Measurements from ENCODE around the gene ATP11A. TPM values are rescaled to one million over a fixed set of nuclear protein-coding genes. Genes with fewer than 3 reads are reported as not detected.

The ATP11A gene
- total and polyA plus RNA-seq, 2 experiments from 2014 or later = 12.3 to 52.6 TPM

GRCh38 chr13:112732679-112733078 lies 42.8 kb downstream of the ATP11A start:
- no peak overlapping the region for H2AFZ ChIP-seq
- Mint-ChIP-seq H3K27me3 (ENCODE audit: insufficient read depth, low read depth, poor library complexity) (peaks cover 12% of the 10 kb centered on the region), H3K4me1 (peaks cover 89% of the 10 kb centered on the region), H3K9me3 (no peaks in the 10 kb centered on the region), H3K4me3 (no peak overlapping the region), H3K27ac (peak overlapping the region; percentile 87), H3K36me3 (ENCODE audit: low read depth) (peaks cover 7% of the 10 kb centered on the region; the same call in 1 of the 3 replicates)
- no peaks in the 10 kb centered on the region for H3K27me3 ChIP-seq (ENCODE audit: insufficient read depth)
- peaks cover 21% of the 10 kb centered on the region; the same call in 1 of the 2 replicates for H3F3A ChIP-seq (replicated peaks; ENCODE audit: low read depth)
- peak overlapping the region; percentile 49; the same call in 1 of the 2 replicates for H3K4me2 ChIP-seq
- peak overlapping the region; percentile 96 for H3K27ac ChIP-seq (ENCODE audit: low read depth)
- peaks cover 58% of the 10 kb centered on the region for H3K4me1 ChIP-seq (ENCODE audit: insufficient read depth)
- DNase-seq (ENCODE audit: low spot score) (no peak), ATAC-seq (no peak)
- no peaks in the 10 kb centered on the region for H4K20me1 ChIP-seq (replicated peaks; ENCODE audit: insufficient read depth)
- no peaks in the 10 kb centered on the region for H3K36me3 ChIP-seq (ENCODE audit: insufficient read depth)
- no peak overlapping the region for H3K4me3 ChIP-seq
- H3K79me2 ChIP-seq (replicated peaks; ENCODE audit: insufficient read depth) = peaks cover 81% of the 10 kb centered on the region
- no peaks in the 10 kb centered on the region for H3K9me2 ChIP-seq (ENCODE audit: insufficient read depth)
- TF ChIP-seq NANOG (IDR thresholded peaks at IDR 0.05; ENCODE audit: borderline replicate concordance) (no peak), ETS1 (IDR thresholded peaks at IDR 0.05) (no peak), CREB1 (CRISPR knock-in tag; IDR thresholded peaks at IDR 0.05; ENCODE audit: low read depth) (no peak), STAT1 (IDR thresholded peaks at IDR 0.05; ENCODE audit: unreplicated experiment) (no peak)

- no peak overlapping the region for H2AFZ ChIP-seq
- DNase-seq (ENCODE audit: low spot score) (peak; percentile 79), ATAC-seq (peak; percentile 59)
- Mint-ChIP-seq H3K9me3 (no peaks in the 10 kb centered on the region), H3K27ac (peak overlapping the region; percentile 87), H3K36me3 (ENCODE audit: low read depth) (peaks cover 7% of the 10 kb centered on the region; the same call in 1 of the 3 replicates), H3K4me3 (peak overlapping the region; percentile 42; the same call in 2 of the 3 replicates), H3K4me1 (peaks cover 89% of the 10 kb centered on the region), H3K27me3 (ENCODE audit: insufficient read depth, low read depth, poor library complexity) (peaks cover 15% of the 10 kb centered on the region)
- H3K27me3 ChIP-seq (ENCODE audit: insufficient read depth) = no peaks in the 10 kb centered on the region
- H3K79me2 ChIP-seq (replicated peaks; ENCODE audit: insufficient read depth) = peaks cover 81% of the 10 kb centered on the region
- H3K36me3 ChIP-seq (ENCODE audit: insufficient read depth) = no peaks in the 10 kb centered on the region
- peak; percentile 38; the same call in 1 of the 2 replicates for TF ChIP-seq POLR2AphosphoS5 (IDR thresholded peaks at IDR 0.05; ENCODE audit: low read depth)
- no peak for TF ChIP-seq CREB1 (CRISPR knock-in tag; IDR thresholded peaks at IDR 0.05; ENCODE audit: low read depth)
- TF ChIP-seq NANOG (IDR thresholded peaks at IDR 0.05; ENCODE audit: borderline replicate concordance) = peak; percentile 71; the same call in 1 of the 2 replicates
- no peak for TF ChIP-seq ZNF114 (CRISPR knock-in tag; IDR thresholded peaks at IDR 0.05)
- TF ChIP-seq JUNB (IDR thresholded peaks at IDR 0.05; ENCODE audit: unreplicated experiment) = no peak
- no peak for TF ChIP-seq CTCF (conservative IDR thresholded peaks at IDR 0.05; ENCODE audit: low read depth in 2 of 2)
- no peak for TF ChIP-seq EZH2 (IDR thresholded peaks at IDR 0.05; ENCODE audit: low read depth, unreplicated experiment)
- no peak for TF ChIP-seq EZH2phosphoT487 (IDR thresholded peaks at IDR 0.05; ENCODE audit: unreplicated experiment)
- no peak for TF ChIP-seq ETS1 (IDR thresholded peaks at IDR 0.05)
- no peak for TF ChIP-seq ZNF331 (CRISPR knock-in tag; IDR thresholded peaks at IDR 0.05; ENCODE audit: low read depth)
- H4K20me1 ChIP-seq (replicated peaks; ENCODE audit: insufficient read depth) = no peaks in the 10 kb centered on the region
- H3K4me1 ChIP-seq (ENCODE audit: insufficient read depth) = peaks cover 57% of the 10 kb centered on the region
- no peaks in the 10 kb centered on the region for H3K9me2 ChIP-seq (ENCODE audit: insufficient read depth)
- peaks cover 20% of the 10 kb centered on the region; the same call in 1 of the 2 replicates for H3F3A ChIP-seq (replicated peaks; ENCODE audit: low read depth)
- no peak overlapping the region for H3K4me3 ChIP-seq
- peak overlapping the region; percentile 96 for H3K27ac ChIP-seq (ENCODE audit: low read depth)
- H3K4me2 ChIP-seq = peak overlapping the region; percentile 49; the same call in 1 of the 2 replicates
Observed at GRCh38 chr13:112733112-112733511, 43.3 kb downstream of the ATP11A start.

Measured in GM23338 (cell line).